GM21515 (cell line): Measurements from ENCODE around the gene ELOA.

Source experiments
- ATAC-seq: cut with Tn5 transposase; IDR thresholded peaks from one replicate; pipeline ENCODE4 v1.9.1; 2021; ENCODE audit not compliant: unreplicated experiment

Gene ELOA

DNA sequence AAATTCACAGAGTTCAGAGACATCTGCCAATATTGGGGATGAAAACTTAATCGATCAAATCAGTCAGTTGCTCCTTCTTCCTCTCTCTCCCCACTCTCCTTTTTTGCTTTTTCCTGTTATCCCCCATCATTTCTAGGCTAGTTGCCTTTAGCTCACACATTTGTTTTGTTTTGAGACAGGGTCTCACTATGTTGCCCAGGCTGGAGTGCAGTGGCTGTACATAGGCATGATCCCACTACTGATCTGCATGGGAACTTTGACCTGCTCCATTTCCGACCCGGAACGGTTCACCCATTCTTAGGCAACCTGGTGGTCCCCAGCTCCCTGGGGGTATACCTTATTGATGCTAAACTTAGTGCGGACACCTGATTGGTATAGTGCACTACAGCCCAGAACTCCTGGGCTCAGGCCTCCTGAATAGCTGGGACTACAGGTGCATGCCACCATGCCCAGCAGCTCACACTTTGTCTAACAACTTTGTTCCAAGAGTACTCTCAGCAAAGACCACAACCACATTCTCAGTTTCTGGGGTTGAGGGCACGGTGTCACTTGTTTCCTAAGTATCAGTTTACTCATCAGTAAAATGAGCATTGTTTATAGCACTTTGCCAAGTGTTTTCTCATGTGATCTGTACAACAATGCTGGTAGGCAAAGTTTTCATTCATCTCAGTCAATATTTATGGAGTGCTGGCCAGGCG, 6.7 kb upstream of the ELOA start:
- no peak for ATAC-seq

GRCh38 chr1:23741609-23742008, 1.7 kb upstream of the ELOA start:
- ATAC-seq: no peak

DNA sequence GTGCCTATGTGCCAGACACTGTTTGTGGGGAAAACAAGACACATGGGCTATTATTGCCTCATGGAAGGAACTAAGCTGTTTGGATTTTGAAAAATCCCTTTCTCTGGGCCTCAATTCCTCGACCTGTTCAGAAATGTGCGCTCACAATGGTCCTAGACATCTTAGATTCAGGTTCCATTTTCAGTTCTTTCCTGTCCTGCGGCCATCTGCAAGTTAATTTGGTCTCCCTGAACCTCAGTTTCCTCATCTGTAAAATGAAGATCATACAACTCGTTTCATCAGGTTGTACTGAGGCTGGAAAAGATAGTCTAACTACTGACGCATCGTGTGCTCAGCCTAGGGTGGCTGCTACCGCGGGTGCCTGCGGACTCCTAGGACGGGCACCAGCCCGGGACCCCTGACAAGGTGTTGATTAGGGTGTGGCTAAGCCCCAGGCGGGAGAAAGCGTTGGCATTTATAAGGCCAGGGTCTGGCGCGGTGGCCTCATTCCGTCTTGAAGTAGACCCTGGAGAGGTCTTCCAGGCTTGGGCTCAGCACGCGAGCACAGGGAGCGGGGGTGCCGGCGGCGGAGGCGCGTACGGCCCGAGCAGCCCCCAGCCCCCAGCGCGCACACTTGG, 493 bp upstream of the ELOA start:
- no peak for ATAC-seq

- ATAC-seq: no peak
These were observed 2.2 kb downstream of the ELOA start for GRCh38 chr1:23745515-23745914.

- no peak for ATAC-seq
These were observed 4.7 kb downstream of the ELOA start for GRCh38 chr1:23748016-23748415.

DNA sequence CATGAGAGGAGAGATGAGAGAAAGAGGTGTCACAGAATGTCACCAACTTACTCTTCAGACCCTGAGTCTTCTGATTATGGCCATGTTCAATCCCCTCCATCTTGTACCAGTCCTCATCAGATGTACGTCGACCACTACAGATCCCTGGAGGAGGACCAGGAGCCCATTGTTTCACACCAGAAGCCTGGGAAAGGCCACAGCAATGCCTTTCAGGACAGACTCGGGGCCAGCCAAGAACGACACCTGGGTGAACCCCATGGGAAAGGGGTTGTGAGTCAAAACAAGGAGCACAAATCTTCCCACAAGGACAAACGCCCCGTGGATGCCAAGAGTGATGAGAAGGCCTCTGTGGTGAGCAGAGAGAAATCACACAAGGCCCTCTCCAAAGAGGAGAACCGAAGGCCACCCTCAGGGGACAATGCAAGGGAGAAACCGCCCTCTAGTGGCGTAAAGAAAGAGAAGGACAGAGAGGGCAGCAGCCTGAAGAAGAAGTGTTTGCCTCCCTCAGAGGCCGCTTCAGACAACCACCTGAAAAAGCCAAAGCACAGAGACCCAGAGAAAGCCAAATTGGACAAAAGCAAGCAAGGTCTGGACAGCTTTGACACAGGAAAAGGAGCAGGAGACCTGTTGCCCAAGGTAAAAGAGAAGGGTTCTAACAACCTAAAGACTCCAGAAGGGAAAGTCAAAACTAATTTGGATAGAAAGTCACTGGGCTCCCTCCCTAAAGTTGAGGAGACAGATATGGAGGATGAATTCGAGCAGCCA, 8.0 kb downstream of the ELOA start:
- ATAC-seq: no peak

DNA sequence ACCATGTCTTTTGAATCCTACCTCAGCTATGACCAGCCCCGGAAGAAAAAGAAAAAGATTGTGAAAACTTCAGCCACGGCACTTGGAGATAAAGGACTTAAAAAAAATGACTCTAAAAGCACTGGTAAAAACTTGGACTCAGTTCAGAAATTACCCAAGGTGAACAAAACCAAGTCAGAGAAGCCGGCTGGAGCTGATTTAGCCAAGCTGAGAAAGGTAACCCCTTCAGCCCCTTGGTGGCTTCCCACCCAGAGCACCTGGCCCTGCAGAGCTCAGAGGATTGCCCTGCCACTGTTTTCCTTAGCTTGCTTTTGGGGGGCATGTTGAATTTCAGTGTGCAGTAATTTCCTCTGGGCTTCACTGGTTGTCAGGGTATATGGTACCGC, 8.5 kb downstream of the ELOA start:
- no peak for ATAC-seq

DNA sequence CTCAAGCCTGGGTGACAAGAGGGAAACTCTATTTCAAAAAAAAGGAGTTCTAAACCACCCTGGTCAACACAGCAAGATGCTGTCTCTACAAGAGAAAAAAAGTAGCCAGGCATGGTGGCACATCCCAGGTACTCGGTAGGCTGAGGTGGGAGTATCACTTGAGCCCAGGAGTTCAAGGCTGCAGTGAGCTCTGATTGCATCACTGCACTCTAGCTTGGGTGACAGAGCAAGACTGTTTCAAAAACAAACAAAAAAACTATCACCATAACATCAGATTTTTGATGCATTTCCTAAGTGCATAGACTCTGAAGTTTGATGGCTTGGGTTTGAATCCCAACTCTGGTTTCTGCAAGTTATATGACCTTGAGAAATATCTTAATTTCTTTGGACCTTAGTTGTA, 9.6 kb downstream of the ELOA start:
- ATAC-seq: no peak

GRCh38 chr1:23756676-23757075, 13.4 kb downstream of the ELOA start:
- no peak for ATAC-seq

- ATAC-seq: no peak
These were observed 14.5 kb downstream of the ELOA start for GRCh38 chr1:23757812-23758211.

DNA sequence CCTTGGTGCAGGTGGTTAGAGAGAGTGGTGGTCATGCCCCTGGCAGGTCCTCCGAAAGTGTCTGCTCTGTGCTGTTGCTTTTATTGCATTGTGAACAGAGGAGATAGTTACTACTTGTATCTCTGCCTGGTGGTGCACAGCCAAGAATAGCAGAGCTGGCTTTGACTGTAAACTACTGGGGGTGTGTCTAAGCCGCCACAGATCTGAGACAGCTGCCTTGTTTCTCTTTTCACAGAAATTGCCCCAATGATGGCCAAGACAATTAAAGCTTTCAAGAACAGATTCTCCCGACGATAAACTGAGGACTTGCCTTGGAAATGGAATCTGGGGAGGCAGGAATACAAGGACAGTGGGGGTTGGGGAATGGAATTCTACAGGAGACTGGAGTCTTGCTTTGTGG, 16.0 kb downstream of the ELOA start:
- no peak for ATAC-seq

DNA sequence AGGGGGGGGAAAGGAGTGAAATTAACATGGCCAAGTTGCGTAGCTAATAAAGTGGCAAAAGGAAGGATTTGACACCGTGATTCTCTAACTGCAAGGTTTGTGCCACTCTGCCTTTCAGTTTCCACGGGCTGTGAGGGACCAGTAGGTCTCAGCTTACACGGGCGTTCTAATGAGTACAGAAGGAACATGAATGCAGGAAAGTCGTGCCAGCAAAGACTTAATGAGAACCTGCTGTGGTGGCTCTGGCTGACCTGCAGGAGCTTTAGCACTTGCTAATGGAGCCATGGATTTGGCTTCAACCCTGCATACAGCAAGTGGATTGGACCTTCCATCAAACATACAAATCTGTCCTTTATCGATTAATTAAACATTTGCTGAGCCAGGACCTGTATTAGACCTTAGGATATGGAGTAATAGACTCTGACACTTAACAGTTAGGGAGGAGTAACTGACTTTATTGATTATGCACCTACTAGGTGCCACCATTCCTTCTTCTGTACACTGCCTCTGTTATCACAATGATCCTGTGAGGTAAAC, 19.8 kb downstream of the ELOA start:
- ATAC-seq: no peak

GRCh38 chr1:23768733-23769132, 25.5 kb downstream of the ELOA start:
- no peak for ATAC-seq

DNA sequence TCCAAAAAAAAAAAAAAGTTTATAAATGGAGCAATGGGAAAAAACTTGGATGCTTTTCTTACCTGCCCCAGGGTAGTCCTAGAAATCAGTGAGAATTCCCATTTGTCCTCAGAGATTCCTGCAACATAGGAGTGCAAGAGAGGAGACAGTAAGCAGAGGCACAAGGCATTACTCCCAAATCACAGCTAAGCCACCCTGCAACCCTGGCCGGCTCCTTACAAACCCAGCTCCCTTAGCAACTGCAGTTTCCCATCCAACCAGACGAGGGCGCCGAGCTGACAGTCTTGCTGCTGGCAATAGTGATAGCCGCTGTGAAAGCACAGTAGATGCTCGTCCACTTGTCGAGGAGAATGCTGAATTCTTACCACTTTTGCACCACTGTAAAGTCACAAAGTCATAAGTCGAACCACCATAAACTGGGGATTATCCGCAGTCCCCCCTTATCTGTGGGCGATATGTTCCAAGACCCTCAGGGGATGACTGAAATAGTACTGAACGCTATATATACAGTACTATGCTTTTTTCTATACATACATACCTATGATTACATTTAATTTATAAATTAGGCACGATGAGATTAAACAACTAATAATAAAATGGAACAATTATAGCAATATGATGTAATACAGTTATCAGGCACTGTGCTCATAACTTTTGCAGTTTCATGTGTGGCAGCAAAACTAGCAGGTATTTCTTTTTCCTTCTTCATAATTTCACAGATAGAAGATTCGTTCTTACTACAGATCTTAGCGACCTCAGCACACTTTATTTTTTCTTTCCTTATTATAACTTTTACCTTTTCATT, 29.0 kb downstream of the ELOA start:
- ATAC-seq: peak; percentile 73

DNA sequence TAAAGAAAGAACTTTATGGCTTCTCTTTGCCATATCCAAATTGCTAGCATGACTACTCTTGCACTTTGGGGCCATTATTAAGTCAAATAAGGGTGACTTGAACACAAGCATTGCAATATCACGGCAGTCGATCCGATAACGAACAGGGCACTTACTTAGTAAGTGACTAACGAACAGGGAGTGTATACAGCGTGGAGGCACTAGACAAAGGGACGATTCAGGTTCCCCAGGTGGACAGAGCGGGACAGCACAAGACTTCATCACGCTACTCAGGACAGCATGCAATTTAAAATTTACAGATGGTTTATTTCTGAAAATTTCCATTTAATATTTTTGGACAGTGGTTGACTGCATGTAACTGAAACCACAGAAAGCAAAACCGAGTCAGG, 29.6 kb downstream of the ELOA start:
- no peak for ATAC-seq

- no peak for ATAC-seq
These were observed 31.1 kb downstream of the ELOA start for GRCh38 chr1:23774174-23774880.

DNA sequence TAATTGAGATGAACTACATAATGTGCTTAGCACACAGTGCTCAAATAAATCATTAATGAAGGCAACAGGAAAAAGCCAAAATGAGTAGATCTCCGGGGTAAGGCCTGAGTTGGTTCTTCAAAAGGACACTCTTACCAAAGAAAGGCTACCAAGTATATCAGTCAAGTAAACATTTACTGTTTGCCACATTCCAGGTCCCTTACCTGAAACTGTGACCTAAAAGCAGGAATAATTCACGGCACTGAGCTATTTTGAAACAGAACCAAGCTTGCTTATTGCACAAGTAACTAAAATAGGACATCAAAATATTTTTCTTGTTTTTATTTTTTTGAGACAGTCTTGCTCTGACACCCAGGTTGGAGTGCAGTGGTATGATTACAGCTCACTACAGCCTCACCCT, 32.9 kb downstream of the ELOA start:
- ATAC-seq: no peak

- ATAC-seq: no peak
These were observed 34.9 kb downstream of the ELOA start, which contains the start of gene PITHD1 for GRCh38 chr1:23777979-23778814. Gene PITHD1 (plus strand): TSS chr1:23778418. CDS start chr1:23778516, 98 bp downstream.

DNA sequence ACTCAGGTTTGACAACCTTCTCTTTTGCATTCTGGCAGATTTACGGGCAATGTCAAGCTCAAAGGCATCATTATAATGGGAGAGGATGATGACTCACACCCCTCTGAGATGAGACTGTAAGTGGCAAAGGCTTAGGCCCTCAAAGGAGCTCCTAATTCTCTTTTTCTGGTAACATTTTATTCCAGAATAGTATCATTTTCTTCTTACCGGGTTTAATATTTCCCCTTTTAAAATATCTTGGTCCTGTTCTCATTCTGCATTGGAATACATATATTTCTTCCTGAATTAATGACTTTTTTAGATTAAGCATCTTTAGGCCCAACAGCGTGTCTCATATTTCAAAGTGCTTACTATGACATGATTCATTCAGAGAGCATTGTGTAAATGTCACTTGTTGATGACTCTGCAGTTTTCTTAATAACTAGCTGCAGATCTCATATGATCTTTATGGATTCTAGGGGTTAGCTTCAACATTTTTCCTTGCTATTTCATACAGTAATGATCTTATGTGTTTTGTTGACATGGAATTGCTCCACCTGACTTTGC, 36.6 kb downstream of the ELOA start:
- ATAC-seq: no peak
